IPS-11a (cell line): Measurements from ENCODE around the gene TET1.
A peak's percentile ranks its signal among the peaks of the same experiment; 100 is the strongest.
"Not testable (repeated sequence)": the region's sequence is repeated elsewhere in the genome, so short reads cannot be mapped to it uniquely, and the experiment has no call there.

Experiments used
- H3K4me3 ChIP-seq: one replicate; pipeline ENCODE4 v1.5.1; 2013; ENCODE audit warnings: low read depth, low read length, control low read depth

Gene TET1

GRCh38 chr10:68562661-68563570 is 2.8 kb downstream of the TET1 start:
- H3K4me3 ChIP-seq, result peak overlapping the region; percentile 90

- H3K4me3 ChIP-seq, result no peak overlapping the region
These were observed 4.6 kb downstream of the TET1 start for GRCh38 chr10:68564712-68565111.

GRCh38 chr10:68565658-68566057 is 5.5 kb downstream of the TET1 start:
- H3K4me3 ChIP-seq, result no peak overlapping the region

- H3K4me3 ChIP-seq, result no peak overlapping the region
These were observed 6.2 kb downstream of the TET1 start for GRCh38 chr10:68566351-68566750.

GRCh38 chr10:68566955-68567354 is 6.8 kb downstream of the TET1 start:
- H3K4me3 ChIP-seq, result no peak overlapping the region

- H3K4me3 ChIP-seq, result no peak overlapping the region
These were observed 12.0 kb downstream of the TET1 start for GRCh38 chr10:68572151-68572550.

GRCh38 chr10:68574051-68574450 is 13.9 kb downstream of the TET1 start:
- H3K4me3 ChIP-seq, result no peak overlapping the region

- H3K4me3 ChIP-seq, result no peak overlapping the region
These were observed 16.0 kb downstream of the TET1 start for GRCh38 chr10:68576118-68576517.

GRCh38 chr10:68578974-68579373 is 18.8 kb downstream of the TET1 start:
- no peak overlapping the region for H3K4me3 ChIP-seq

GRCh38 chr10:68584187-68584586 is 24.1 kb downstream of the TET1 start:
- not testable (repeated sequence) for H3K4me3 ChIP-seq

GRCh38 chr10:68586606-68587305 is 26.6 kb downstream of the TET1 start:
- no peak overlapping the region for H3K4me3 ChIP-seq

GRCh38 chr10:68594405-68594804 is 34.3 kb downstream of the TET1 start:
- no peak overlapping the region for H3K4me3 ChIP-seq

- H3K4me3 ChIP-seq, result no peak overlapping the region
These were observed 35.4 kb downstream of the TET1 start for GRCh38 chr10:68595513-68595912.

- H3K4me3 ChIP-seq, result no peak overlapping the region
These were observed 37.3 kb downstream of the TET1 start for GRCh38 chr10:68597407-68597806.

- H3K4me3 ChIP-seq, result no peak overlapping the region
These were observed 39.0 kb downstream of the TET1 start for GRCh38 chr10:68598978-68599770.

- no peak overlapping the region for H3K4me3 ChIP-seq
These were observed 39.6 kb downstream of the TET1 start for GRCh38 chr10:68599771-68600040.

GRCh38 chr10:68600041-68600778 is 40.1 kb downstream of the TET1 start:
- H3K4me3 ChIP-seq, result peak overlapping the region; percentile 8

GRCh38 chr10:68601501-68602265 is 41.5 kb downstream of the TET1 start:
- no peak overlapping the region for H3K4me3 ChIP-seq

GRCh38 chr10:68602434-68602833 is 42.3 kb downstream of the TET1 start:
- no peak overlapping the region for H3K4me3 ChIP-seq

- H3K4me3 ChIP-seq, result no peak overlapping the region
These were observed 43.6 kb downstream of the TET1 start for GRCh38 chr10:68603766-68604165.
